Gastrocnemius medialis (tissue), 4 donors: ENCODE data around the gene KRT17. TPM values are rescaled to one million over a fixed set of nuclear protein-coding genes. Genes with fewer than 3 reads are reported as not detected.

Experiments used
- ATAC-seq, 2 donors: fragments of 150-250 bp; one replicate each; pipeline ENCODE4 v1.9.1; 2016
- DNase-seq, 2 donors: peaks; one replicate each; pipeline ENCODE4 v3.0.0-alpha.2; 2019
- H3K27ac ChIP-seq, 4 donors: fragments of 200-600 bp; sonication (generic); 1 replicate in 1 of 4; 2 replicates in 3 of 4; pipeline ENCODE4 v1.5.1; 2016 to 2018; ENCODE audit warnings: mild to moderate bottlenecking in 2 of 4, moderate library complexity in 1 of 4
- H3K27me3 ChIP-seq, 3 donors: fragments of 200-600 bp; sonication (generic) in 2 of 3; 1 replicate in 1 of 3; 2 replicates in 2 of 3; pipeline versions ENCODE4 v1.5.1 to v1.6.0; 2016 to 2019; ENCODE audit warnings: mild to moderate bottlenecking in 1 of 3, moderate library complexity in 1 of 3
- H3K36me3 ChIP-seq, 2 donors: fragments of 200-600 bp; sonication (generic) in 1 of 2; one replicate each; pipeline ENCODE4 v1.5.1; 2017 to 2018
- H3K4me1 ChIP-seq, 2 donors: fragments of 200-600 bp; sonication (generic) in 1 of 2; one replicate each; pipeline ENCODE4 v1.5.1; 2016 to 2017; ENCODE audit warnings: mild to moderate bottlenecking in 2 of 2
- H3K4me3 ChIP-seq, 4 donors: fragments of 200-600 bp; sonication (generic) in 3 of 4; 1 replicate in 1 of 4; 2 replicates in 3 of 4; pipeline ENCODE4 v1.5.1; 2016 to 2019; ENCODE audit warnings: mild to moderate bottlenecking in 2 of 4
- H3K9me3 ChIP-seq, 3 donors: fragments of 200-600 bp; sonication (generic) in 2 of 3; 1 replicate in 1 of 3; 2 replicates in 2 of 3; pipeline ENCODE4 v1.5.1; 2016 to 2019
- POLR2A ChIP-seq, 2 donors: fragments of 450-650 bp; IDR thresholded peaks; one replicate each; pipeline ENCODE4 v1.6.1; 2017; ENCODE audit warnings: antibody characterized with exemption in 2 of 2, mild to moderate bottlenecking in 2 of 2, moderate library complexity in 2 of 2
- in situ Hi-C, 4 donors: fragments of 200-750 bp; cut with MboI; loops; one replicate each; pipeline versions ENCODE4 v1.15.0 to v1.8.0; 2017; ENCODE audit warnings: low sequenced_read_pairs in 4 of 4
- intact Hi-C: fragments of 100-400 bp; cut with DNase I; formaldehyde crosslinking; loops from one replicate; pipeline ENCODE4 v1.15.1; 2023; ENCODE audit warnings: low total_unique reads
- total RNA-seq, 4 donors: library from RNA; depleted of rRNA; stranded (reverse); fragments of >200 nt; gene quantifications; one replicate each; pipeline versions ENCODE4 v1.1.0 to v1.2.3, GENCODE V29; 2016
- TF ChIP-seq, protein P1 (sequence below), 5 experiments: fragments of 450-650 bp in 3 of 5; fragments of 200-600 bp in 2 of 5; sonication (generic) in 2 of 5; IDR thresholded peaks in 4 of 5; conservative IDR thresholded peaks in 1 of 5; 1 replicate in 4 of 5; 2 replicates in 1 of 5; pipeline ENCODE4 v1.5.1; 2016 to 2019; ENCODE audit warnings: antibody characterized with exemption in 5 of 5, mild to moderate bottlenecking in 3 of 5, moderate library complexity in 3 of 5

The KRT17 gene
- total RNA-seq, 4 donors from 2014 or later: not detected

DNA sequence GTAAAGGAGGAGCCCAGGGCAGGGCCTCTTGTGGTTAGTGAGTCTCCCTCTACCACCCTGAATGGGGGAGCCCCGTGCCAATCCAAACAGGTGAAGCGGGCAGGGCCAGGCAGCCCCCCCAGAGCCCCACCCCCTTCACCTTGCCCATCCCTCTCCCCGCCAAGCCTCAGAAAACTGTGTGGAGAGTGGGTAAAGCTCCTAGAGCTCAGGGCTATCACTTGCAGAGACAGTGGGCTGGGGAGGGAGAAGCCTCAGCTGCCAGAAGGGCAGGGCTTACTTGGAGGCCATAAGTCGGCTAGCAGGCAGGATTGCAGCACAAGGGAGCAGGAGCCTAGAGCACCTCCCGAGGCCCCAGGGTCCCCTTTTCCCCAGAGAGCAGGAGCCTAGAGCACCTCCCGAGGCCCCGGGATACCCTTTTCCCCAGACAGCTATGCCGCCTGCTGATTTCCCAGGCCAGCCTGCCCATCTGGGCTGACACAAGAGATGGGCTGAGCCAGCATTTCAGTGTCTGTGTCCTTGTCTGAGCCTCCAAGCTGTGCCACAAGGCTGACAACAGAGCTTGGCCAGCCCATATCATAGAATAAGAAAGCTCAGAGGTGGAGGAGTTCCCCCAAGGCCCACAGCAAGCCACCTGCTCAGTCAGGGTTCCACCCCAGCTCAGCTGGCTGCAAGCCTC lies 30.9 kb downstream of the KRT17 start:
- Histone ChIP-seq H3K9me3 (no peaks in the 10 kb centered on the region), H3K4me3 (no peak overlapping the region), H3K4me1 (no peaks in the 10 kb centered on the region), H3K36me3 (no peaks in the 10 kb centered on the region), H3K27me3 (no peaks in the 10 kb centered on the region), H3K27ac (no peak overlapping the region)
- intact Hi-C loops (no loop called here), in situ Hi-C loops (no loop called here)
- ATAC-seq: no peak
- TF ChIP-seq, protein P1, sequence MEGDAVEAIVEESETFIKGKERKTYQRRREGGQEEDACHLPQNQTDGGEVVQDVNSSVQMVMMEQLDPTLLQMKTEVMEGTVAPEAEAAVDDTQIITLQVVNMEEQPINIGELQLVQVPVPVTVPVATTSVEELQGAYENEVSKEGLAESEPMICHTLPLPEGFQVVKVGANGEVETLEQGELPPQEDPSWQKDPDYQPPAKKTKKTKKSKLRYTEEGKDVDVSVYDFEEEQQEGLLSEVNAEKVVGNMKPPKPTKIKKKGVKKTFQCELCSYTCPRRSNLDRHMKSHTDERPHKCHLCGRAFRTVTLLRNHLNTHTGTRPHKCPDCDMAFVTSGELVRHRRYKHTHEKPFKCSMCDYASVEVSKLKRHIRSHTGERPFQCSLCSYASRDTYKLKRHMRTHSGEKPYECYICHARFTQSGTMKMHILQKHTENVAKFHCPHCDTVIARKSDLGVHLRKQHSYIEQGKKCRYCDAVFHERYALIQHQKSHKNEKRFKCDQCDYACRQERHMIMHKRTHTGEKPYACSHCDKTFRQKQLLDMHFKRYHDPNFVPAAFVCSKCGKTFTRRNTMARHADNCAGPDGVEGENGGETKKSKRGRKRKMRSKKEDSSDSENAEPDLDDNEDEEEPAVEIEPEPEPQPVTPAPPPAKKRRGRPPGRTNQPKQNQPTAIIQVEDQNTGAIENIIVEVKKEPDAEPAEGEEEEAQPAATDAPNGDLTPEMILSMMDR (IDR thresholded peaks at IDR 0.05 in 4 of 5, conservative IDR thresholded peaks at IDR 0.05 in 1 of 5): no peak
- no peak for TF ChIP-seq POLR2A (IDR thresholded peaks at IDR 0.05)
- no peak for DNase-seq

- H3K27me3 ChIP-seq: no peaks in the 10 kb centered on the region
- H3K9me3 ChIP-seq: no peaks in the 10 kb centered on the region
- intact Hi-C loops: no loop called here
- H3K36me3 ChIP-seq: no peaks in the 10 kb centered on the region
- H3K4me1 ChIP-seq: no peaks in the 10 kb centered on the region
- H3K27ac ChIP-seq: no peak overlapping the region
- ATAC-seq (no peak), DNase-seq (no peak)
- TF ChIP-seq POLR2A (IDR thresholded peaks at IDR 0.05): no peak
- TF ChIP-seq, protein P1 (IDR thresholded peaks at IDR 0.05 in 4 of 5, conservative IDR thresholded peaks at IDR 0.05 in 1 of 5): no peak
- in situ Hi-C loops: no loop called here
- H3K4me3 ChIP-seq: no peak overlapping the region
These were observed 31.6 kb downstream of the KRT17 start for GRCh38 chr17:41592601-41593305.

GRCh38 chr17:41589301-41589700 lies 35.1 kb downstream of the KRT17 start:
- in situ Hi-C loops: no loop called here
- Histone ChIP-seq H3K9me3 (no peaks in the 10 kb centered on the region), H3K36me3 (no peaks in the 10 kb centered on the region), H3K27me3 (no peaks in the 10 kb centered on the region), H3K4me1 (no peaks in the 10 kb centered on the region), H3K27ac (no peak overlapping the region), H3K4me3 (no peak overlapping the region)
- ATAC-seq (no peak), DNase-seq (no peak)
- intact Hi-C loops: no loop called here
- TF ChIP-seq, protein P1 (IDR thresholded peaks at IDR 0.05 in 4 of 5, conservative IDR thresholded peaks at IDR 0.05 in 1 of 5): no peak
- no peak for TF ChIP-seq POLR2A (IDR thresholded peaks at IDR 0.05)

GRCh38 chr17:41588126-41588810 lies 36.1 kb downstream of the KRT17 start:
- ATAC-seq: no peak
- no peak for DNase-seq
- intact Hi-C loops (no loop called here), in situ Hi-C loops (no loop called here)
- Histone ChIP-seq H3K27me3 (no peaks in the 10 kb centered on the region), H3K9me3 (no peaks in the 10 kb centered on the region), H3K4me3 (no peak overlapping the region), H3K36me3 (no peaks in the 10 kb centered on the region), H3K4me1 (no peaks in the 10 kb centered on the region), H3K27ac (no peak overlapping the region)
- TF ChIP-seq, protein P1 (IDR thresholded peaks at IDR 0.05 in 4 of 5, conservative IDR thresholded peaks at IDR 0.05 in 1 of 5): no peak
- no peak for TF ChIP-seq POLR2A (IDR thresholded peaks at IDR 0.05)
